Pancreas (tissue), 10 donors: Measurements from ENCODE around the gene AMOTL2. TPM values are rescaled to one million over a fixed set of nuclear protein-coding genes. Genes with fewer than 3 reads are reported as not detected.

Experiments used
- ATAC-seq, 4 donors: fragments of 200-7000 bp; cut with Tn5 transposase; one replicate each; pipeline versions ENCODE4 v1.8.0 to v1.9.1; 2020; ENCODE audit warnings: mild to moderate bottlenecking in 4 of 4, moderate library complexity in 4 of 4
- DNase-seq, 6 donors: peaks; one replicate each; pipeline ENCODE4 v3.0.0-alpha.2; 2020
- FAIRE-seq: peaks from 2 replicates; lab custom pipeline; 2012; peaks lifted over from hg19 to GRCh38; lab: Jason Lieb, UNC
- H3K27ac ChIP-seq, 4 donors: fragments of 200-600 bp; sonication (generic); 1 replicate in 3 of 4; 2 replicates in 1 of 4; pipeline versions ENCODE4 v1.5.0 to v1.8.0; 2020
- H3K27me3 ChIP-seq, 4 donors: fragments of 200-600 bp; one replicate each; pipeline ENCODE4 v1.8.0; 2021
- H3K36me3 ChIP-seq, 3 donors: fragments of 200-600 bp; sonication (generic) in 1 of 3; one replicate each; pipeline versions ENCODE4 v1.5.0 to v1.8.0; 2020 to 2021
- H3K4me1 ChIP-seq, 3 donors: fragments of 200-600 bp; one replicate each; pipeline ENCODE4 v1.8.0; 2021
- H3K4me3 ChIP-seq, 4 donors: fragments of 200-600 bp; sonication (generic) in 2 of 4; one replicate each; pipeline versions ENCODE4 v1.5.0 to v1.8.0; 2020 to 2021
- H3K9me3 ChIP-seq, 4 donors: fragments of 200-600 bp; one replicate each; pipeline ENCODE4 v1.8.0; 2021
- WGBS, 2 donors: extraction: QIAGEN DNeasy Blood & Tissue Kit; methylation state at CpG; one replicate each; pipeline ENCODE4 v1.1.7; 2013; 5-methylcytosine and 5-hydroxymethylcytosine counted together
- intact Hi-C, 3 donors: fragments of 100-400 bp; cut with DNase I; formaldehyde crosslinking; loops; one replicate each; pipeline versions ENCODE4 v1.11.1 to v1.14.2; 2022
- polyA plus RNA-seq, 2 donors: library from polyadenylated mRNA; stranded (reverse); fragments of 200-250 nt; gene quantifications; one replicate each; pipeline ENCODE4 v1.2.3, GENCODE V29; 2013
- total RNA-seq, 6 donors: library from RNA; stranded (reverse); fragmentation: NEBNext Ultra II Directional in 4 of 6; extraction: Animal tissue kit (Norgen Biotek cat#: 25700) in 4 of 6; gene quantifications; one replicate each; pipeline versions ENCODE4 v1.2.1 to v1.2.4, GENCODE V29; 2021 to 2023
- TF ChIP-seq, protein P1 (sequence below), 4 donors: fragments of 200-600 bp; sonication (generic) in 3 of 4; IDR thresholded peaks; one replicate each; pipeline versions ENCODE4 v1.5.0 to v1.8.0; 2021; ENCODE audit warnings: antibody characterized with exemption in 4 of 4
- donor health status: healthy with polysubstance abuse.
- donor health status: DM: no; HTN: no; CAD: no; lungs with moderate emphysema.
- donor health status: DM: no; HTN: no; CAD: no.
- donor health status: control.
- donor health status: control.
- donor health status: Bipolar disorder and iron deficiency.
- donor health status: DM: yes; HTN: yes; CAD: no.
- donor health status: DM: no; HTN: no; CAD: no.
- donor health status: DM: no; HTN: no; CAD: no.
- donor health status: DM: yes; HTN: yes; CAD: no.

The AMOTL2 gene
- total and polyA plus RNA-seq, 8 donors = 11.9 to 35.7 (median 28.9) TPM

DNA sequence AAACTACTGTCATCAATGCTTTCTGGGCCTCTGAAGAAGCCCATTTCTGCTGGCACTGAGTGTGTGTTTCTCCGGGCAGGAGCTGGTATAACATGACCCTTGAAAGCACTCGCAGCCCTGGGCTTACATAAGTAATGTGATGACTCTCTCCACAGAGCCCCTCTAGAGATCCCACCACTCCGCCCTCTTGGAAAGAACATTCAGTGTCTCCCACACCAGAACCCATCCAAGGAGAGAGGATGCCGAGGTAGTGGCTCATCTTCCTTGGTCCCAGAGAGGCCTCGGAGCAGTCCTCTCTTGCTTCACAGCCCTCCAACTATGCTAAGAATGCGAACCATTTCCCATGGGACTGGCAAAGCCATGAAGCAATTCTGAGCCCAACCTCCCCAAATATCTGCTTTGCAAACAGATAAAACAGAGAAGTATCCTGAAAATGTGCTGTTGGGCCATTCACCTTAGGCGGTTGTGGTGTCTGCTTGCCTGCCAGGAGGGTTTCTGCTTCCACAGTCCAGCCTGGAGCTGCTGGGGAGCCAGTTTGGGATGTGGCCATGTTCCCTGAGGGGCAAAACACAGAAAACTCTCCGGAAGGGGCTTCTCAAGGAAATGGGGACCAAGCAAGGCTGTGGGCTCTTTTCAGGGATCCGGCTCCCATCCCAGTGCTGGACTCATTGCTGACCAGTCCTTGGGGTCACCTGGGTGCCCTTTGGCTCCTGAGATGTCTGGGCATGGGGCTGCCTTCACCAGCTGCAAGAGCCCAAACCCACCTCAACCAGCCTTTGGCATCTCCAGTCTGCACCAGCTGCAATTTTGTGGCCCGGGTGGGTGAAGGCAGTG lies 47.3 kb downstream of the AMOTL2 start:
- TF ChIP-seq, protein P1, sequence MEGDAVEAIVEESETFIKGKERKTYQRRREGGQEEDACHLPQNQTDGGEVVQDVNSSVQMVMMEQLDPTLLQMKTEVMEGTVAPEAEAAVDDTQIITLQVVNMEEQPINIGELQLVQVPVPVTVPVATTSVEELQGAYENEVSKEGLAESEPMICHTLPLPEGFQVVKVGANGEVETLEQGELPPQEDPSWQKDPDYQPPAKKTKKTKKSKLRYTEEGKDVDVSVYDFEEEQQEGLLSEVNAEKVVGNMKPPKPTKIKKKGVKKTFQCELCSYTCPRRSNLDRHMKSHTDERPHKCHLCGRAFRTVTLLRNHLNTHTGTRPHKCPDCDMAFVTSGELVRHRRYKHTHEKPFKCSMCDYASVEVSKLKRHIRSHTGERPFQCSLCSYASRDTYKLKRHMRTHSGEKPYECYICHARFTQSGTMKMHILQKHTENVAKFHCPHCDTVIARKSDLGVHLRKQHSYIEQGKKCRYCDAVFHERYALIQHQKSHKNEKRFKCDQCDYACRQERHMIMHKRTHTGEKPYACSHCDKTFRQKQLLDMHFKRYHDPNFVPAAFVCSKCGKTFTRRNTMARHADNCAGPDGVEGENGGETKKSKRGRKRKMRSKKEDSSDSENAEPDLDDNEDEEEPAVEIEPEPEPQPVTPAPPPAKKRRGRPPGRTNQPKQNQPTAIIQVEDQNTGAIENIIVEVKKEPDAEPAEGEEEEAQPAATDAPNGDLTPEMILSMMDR (IDR thresholded peaks at IDR 0.05) = no peak
- DNase-seq = no peak
- FAIRE-seq = no peak
- peak; percentile 51 to 70 (median 61) for ATAC-seq
- H3K36me3 ChIP-seq = no peaks in the 10 kb centered on the region
- intact Hi-C loops = no loop called here
- no peaks in the 10 kb centered on the region for H3K9me3 ChIP-seq
- no peak overlapping the region for H3K4me3 ChIP-seq
- peaks cover 0 to 3% (median 0%) of the 10 kb centered on the region in 3 donors for H3K4me1 ChIP-seq
- WGBS, 2 donors = 68 to 69% methylated on average over 10 of the region's 10 CpGs
- H3K27ac ChIP-seq = peak overlapping the region; percentile 16 to 76 (median 22)
- H3K27me3 ChIP-seq = no peaks in the 10 kb centered on the region

DNA sequence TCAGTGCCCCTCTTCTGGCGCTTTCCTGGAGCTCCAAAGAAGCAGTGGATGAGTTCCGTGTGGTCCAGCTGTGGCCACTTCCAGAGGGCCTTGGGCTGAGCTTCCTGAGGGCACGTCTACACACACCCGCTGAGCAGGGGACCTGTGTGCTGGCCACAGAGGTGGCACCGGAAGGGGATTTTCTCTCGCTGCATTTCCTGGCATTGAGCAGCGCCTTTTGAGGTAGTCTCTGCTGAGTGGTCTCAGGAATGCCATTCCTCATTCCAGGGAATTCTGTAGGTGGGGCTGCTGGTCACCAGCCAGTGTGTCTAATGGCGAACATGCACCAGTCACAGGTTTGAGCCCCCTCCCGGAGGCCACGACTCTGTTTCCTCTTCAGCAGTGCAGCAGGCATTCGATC lies 48.1 kb downstream of the AMOTL2 start:
- intact Hi-C loops = no loop called here
- ATAC-seq (peak in 2 of 4 donors; percentile 26 to 32), FAIRE-seq (no peak), DNase-seq (no peak)
- H3K27ac ChIP-seq = peak overlapping the region; percentile 24 to 76 (median 53)
- no peaks in the 10 kb centered on the region for H3K36me3 ChIP-seq
- TF ChIP-seq, protein P1 (IDR thresholded peaks at IDR 0.05) = no peak
- no peak overlapping the region for H3K4me3 ChIP-seq
- H3K27me3 ChIP-seq = no peaks in the 10 kb centered on the region
- H3K9me3 ChIP-seq = no peaks in the 10 kb centered on the region
- peaks cover 0 to 3% (median 0%) of the 10 kb centered on the region in 3 donors for H3K4me1 ChIP-seq
- WGBS, 2 donors = 63 to 71% methylated on average over 11 of the region's 11 CpGs

DNA sequence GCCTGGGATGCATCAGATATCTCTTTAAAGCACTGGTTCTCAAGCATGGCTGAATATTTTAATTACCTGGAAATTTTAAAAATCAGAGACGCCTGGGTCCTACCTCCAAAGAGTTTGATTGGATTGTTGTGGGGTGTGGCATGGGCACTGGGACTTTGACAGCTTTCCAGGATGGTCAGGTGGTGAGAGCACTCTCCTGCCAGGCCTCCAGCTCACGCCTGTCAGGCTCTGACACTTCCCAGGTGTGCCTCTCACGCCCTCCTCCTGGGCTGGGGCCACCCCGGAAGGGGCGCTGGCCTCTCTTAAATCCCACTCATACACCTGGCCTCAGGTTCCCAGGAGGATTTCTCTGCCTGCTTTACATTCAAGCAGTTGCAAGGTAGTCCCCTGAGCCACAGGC lies 48.5 kb downstream of the AMOTL2 start:
- no peak overlapping the region for H3K4me3 ChIP-seq
- peak in 3 of 6 donors; percentile 45 to 53 (median 53) for DNase-seq
- peaks cover 0 to 3% (median 0%) of the 10 kb centered on the region in 3 donors for H3K4me1 ChIP-seq
- TF ChIP-seq, protein P1 (IDR thresholded peaks at IDR 0.05) = no peak
- intact Hi-C loops = no loop called here
- peak overlapping the region; percentile 24 to 76 (median 53) for H3K27ac ChIP-seq
- H3K9me3 ChIP-seq = no peaks in the 10 kb centered on the region
- no peaks in the 10 kb centered on the region for H3K36me3 ChIP-seq
- FAIRE-seq = no peak
- peak; percentile 65 to 91 (median 73) for ATAC-seq
- no peaks in the 10 kb centered on the region for H3K27me3 ChIP-seq
- 23 to 29% methylated on average over 5 of the region's 5 CpGs for WGBS, 2 donors

DNA sequence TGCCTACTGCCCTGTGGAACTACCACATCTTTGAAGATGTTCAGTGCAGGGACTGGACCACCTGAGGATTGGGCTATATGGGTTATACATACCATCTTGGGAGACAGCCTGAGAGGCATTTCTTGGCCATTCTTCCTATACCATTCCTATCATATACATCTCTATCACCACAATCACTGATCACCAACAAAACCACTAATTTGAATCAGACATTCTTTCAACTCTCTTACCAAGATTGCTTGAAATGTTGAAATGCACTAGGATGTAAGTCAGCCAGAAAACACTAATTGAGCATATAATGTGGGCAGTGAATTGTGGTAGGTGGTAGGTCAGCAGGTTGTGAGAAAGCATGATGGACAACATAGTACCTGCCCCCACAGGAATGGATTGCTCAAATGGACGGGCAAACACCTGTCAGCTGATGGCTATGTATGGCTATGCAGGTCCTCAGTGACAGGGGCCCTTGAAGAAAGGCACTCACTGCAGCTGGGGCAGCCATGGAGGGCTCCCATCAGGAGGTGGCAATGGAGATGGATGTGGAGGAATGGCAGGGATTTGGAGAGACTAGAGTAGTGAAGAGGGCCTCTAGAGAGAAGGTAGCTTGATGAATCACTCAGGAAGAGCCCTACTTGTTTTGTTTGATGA lies 49.1 kb downstream of the AMOTL2 start:
- H3K27ac ChIP-seq = peak overlapping the region in 2 of 4 donors; percentile 64 to 76
- FAIRE-seq (no peak), DNase-seq (no peak), ATAC-seq (no peak)
- H3K4me3 ChIP-seq = no peak overlapping the region
- H3K27me3 ChIP-seq = no peaks in the 10 kb centered on the region
- WGBS, 2 donors = 75 to 77% methylated on average over 1 of the region's 1 CpG
- H3K36me3 ChIP-seq = no peaks in the 10 kb centered on the region
- peaks cover 0 to 3% (median 0%) of the 10 kb centered on the region in 3 donors for H3K4me1 ChIP-seq
- TF ChIP-seq, protein P1 (IDR thresholded peaks at IDR 0.05) = no peak
- intact Hi-C loops = no loop called here
- no peaks in the 10 kb centered on the region for H3K9me3 ChIP-seq
